Measurements from ENCODE around the gene MPRIP.
A peak's percentile ranks its signal among the peaks of the same experiment; 100 is the strongest.

Gene MPRIP

DNA sequence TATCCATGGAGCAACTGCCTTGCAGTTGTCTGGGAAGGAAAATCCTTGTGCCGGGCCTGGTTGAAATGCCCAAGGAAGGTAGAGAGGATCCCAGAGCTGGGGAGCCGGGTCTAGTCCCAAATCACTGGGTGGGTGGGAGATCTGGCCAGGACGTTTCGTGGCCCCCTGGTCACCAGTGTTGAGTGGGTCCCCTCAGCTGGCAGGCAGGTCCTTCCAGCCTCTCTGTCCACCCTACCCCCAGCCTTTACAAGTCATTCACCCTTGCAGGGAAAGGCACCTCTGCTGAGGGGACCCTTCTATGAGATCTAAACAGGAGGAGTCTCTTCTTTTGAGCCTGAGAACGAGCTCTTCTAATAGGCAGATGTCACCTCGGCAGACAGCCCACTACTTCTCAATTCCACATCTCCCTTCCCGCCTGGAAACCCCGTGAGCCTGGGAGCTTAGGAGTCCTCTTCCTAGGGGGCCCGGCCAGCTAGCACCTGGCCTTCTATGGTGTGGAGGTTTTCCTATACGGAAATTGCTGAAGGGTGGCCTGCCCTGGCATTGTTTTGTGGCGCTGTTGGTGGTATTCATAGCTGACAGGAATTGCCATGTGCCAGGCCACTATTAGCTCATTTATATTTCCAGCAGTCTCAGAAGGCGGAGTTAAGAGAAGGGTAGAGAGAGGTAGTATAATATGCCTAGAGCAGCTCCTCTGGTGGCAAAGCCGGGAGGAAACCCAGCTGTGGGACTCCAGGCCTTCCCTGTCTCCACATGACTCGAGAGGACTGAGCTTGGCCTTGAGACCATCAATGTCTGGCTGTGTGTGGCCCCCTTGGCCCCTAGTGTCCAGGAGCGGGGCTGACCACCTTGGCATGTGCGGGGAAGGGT is 13.3 kb downstream of the MPRIP start:
- CTCF ChIA-PET: no interaction called here

DNA sequence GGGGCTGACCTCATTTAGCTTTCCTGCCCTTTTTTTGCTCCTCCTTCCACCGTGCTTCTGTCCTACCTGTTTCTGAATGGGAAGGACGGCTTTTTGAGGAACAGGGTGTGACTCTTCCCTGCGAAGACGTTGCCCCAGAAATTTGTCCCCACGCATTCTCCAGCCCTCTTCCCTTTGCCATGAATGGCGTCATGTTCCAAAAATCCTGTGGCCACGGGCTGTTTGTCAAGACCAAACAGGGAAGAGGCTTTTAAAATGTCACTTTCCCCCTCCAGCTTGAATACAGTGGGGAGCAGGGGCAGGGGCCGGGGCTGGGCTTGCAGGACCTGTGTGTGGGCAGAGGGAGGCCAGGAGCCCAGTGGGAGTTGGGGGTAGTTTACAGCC is 13.9 kb downstream of the MPRIP start:
- TF ChIP-seq, protein P1, sequence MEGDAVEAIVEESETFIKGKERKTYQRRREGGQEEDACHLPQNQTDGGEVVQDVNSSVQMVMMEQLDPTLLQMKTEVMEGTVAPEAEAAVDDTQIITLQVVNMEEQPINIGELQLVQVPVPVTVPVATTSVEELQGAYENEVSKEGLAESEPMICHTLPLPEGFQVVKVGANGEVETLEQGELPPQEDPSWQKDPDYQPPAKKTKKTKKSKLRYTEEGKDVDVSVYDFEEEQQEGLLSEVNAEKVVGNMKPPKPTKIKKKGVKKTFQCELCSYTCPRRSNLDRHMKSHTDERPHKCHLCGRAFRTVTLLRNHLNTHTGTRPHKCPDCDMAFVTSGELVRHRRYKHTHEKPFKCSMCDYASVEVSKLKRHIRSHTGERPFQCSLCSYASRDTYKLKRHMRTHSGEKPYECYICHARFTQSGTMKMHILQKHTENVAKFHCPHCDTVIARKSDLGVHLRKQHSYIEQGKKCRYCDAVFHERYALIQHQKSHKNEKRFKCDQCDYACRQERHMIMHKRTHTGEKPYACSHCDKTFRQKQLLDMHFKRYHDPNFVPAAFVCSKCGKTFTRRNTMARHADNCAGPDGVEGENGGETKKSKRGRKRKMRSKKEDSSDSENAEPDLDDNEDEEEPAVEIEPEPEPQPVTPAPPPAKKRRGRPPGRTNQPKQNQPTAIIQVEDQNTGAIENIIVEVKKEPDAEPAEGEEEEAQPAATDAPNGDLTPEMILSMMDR (conservative IDR thresholded peaks at IDR 0.05; ENCODE audit: low read depth): no peak
- DNase-seq (ENCODE audit: low spot score): no peak
- H3K27ac ChIP-seq: peak overlapping the region; percentile 65
- CTCF ChIA-PET: no interaction called here
- POLR2A ChIA-PET (ENCODE audit: low non-redundant PET): no interaction called here

More for the DNA sequence above, 13.3 kb downstream of the MPRIP start:
- H3K27ac ChIP-seq: peak overlapping the region; percentile 65
- POLR2A ChIA-PET (ENCODE audit: low non-redundant PET): no interaction called here
- DNase-seq (ENCODE audit: low spot score): no peak
- TF ChIP-seq, protein P1 (conservative IDR thresholded peaks at IDR 0.05; ENCODE audit: low read depth): no peak

DNA sequence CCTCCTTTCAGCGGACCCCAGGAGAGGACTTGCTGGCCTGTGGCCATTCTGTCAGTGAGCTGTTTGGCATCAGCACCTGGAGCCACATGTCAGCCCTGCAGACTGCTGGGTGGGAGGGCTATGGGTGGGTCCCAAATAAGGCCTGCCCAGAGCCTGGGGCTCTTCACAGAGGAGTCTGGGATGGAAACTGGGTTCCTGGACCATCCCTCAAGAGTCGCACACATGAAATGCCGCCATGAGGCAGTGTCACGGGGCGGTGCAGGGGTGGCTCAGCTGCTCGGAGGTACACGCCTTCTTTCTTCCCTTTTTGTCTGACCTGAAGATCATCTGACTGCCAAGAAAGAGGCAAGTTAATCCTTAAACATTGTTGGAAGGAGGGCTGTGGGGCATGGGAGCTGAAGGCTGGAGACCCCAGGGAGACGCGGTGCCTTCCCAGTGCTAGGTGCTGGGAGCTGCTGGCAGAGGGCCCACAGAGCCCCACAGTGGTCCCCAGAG is 14.8 kb downstream of the MPRIP start:
- DNase-seq (ENCODE audit: low spot score): no peak
- ChIA-PET POLR2A (ENCODE audit: low non-redundant PET) (no interaction called here), CTCF (no interaction called here)
- TF ChIP-seq, protein P1 (conservative IDR thresholded peaks at IDR 0.05; ENCODE audit: low read depth): no peak
- H3K27ac ChIP-seq: peak overlapping the region; percentile 52

DNA sequence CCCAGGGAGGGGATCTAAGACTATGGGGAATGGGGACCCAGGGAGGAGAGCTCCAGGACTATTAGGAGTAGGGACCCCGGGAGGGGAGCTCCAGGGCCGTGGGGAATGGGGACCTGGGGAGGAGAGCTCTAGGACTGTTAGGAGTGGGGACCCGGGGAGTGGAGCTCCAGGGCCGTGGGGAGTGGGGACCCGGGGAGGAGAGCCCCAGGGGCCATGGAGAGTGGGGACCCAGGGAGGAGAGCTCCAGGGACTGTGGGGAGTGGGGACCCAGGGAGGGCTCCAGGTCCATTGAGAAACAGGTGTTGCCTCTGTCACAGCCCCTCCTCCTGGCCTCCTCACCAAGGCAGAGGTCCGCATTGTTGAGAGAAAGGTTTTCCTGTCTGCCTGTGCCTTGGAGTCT is 16.0 kb downstream of the MPRIP start:
- ChIA-PET POLR2A (ENCODE audit: low non-redundant PET) (no interaction called here), CTCF (interaction anchor here (0.7 kb wide), 1 partner anchor 25 kb away, joined by 4 read pairs; no protein-coding TSS in a partner anchor)
- no peak for DNase-seq (ENCODE audit: low spot score)
- peak overlapping the region; percentile 50 for H3K27ac ChIP-seq
- TF ChIP-seq, protein P1 (conservative IDR thresholded peaks at IDR 0.05; ENCODE audit: low read depth): no peak

DNA sequence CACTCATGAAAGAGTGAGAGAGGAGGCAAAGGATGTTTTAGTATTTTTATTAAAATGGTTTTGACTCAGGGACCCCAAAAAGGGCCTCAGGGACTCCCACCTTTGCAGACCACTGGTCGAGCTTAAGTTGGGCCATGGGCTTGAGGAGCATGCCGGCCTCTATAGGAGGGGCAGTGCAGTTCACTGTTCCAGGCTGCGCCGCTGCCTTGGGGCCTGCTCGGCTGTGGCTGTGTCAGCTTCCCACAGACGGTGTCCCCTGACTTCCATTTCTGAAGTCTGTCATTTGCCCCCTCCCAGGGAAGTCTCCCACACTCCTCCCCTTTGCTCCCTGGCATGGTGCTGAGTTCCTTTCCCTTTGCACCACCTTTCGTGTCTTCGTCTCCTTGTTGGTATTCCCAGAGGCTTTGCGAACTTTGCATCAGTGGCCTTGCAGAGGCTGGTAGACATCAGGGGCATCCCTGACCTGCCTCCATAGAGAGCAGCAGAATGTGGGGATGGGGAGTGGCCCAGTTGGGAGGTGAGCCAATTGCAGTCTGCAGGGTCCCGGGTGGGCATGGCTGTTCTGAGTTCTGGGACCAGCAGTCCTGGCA is 17.1 kb downstream of the MPRIP start:
- CTCF ChIA-PET: no interaction called here
- H3K27ac ChIP-seq: peak overlapping the region; percentile 74
- DNase-seq (ENCODE audit: low spot score): no peak
- POLR2A ChIA-PET (ENCODE audit: low non-redundant PET): no interaction called here
- TF ChIP-seq, protein P1 (conservative IDR thresholded peaks at IDR 0.05; ENCODE audit: low read depth): no peak

DNA sequence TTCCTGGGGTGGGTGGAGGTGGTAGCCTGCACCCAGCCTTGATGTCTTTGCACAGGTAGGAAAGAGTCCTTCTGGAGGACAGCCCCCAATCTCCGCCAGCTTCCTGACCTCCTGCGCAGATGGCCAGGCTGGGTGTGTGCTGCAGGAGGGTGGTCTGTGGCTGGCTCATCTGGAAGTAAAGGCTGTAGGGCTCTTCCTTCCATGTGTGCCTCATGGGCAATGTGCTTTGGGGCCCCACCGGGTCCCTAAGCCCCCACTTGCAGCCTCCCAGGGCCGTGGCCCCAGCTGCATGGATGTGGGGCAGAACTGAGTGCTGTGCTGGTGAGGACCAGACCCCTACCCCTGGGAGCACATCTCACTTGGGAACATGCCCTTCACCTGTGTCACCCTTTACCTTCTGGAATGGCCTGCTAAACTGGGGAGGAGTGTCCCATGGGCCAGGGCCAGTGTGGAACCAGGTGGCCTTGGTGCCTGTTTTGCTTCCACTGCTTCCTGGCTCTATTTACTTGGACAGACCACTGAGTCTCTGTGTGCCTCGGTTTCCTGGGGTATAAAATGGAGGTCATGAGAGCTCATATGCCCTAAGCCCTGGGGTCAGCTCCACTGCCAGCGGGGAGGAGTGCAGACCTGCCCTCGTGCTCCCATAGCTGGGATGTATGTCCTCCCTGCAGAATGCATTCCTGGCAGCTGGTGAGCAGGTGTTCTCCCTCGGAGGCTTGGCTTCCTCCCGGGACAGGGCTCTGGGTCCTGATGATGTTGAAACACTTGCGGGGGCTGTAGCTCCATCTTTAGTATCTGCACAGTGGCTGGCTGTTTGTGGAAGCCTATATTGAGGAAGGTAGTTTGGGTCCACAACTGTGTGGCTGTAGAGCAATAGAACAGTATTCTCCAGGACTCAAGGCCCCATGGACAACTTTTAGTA is 18.0 kb downstream of the MPRIP start:
- DNase-seq (ENCODE audit: low spot score): no peak
- POLR2A ChIA-PET (ENCODE audit: low non-redundant PET): no interaction called here
- CTCF ChIA-PET: no interaction called here
- TF ChIP-seq, protein P1 (conservative IDR thresholded peaks at IDR 0.05; ENCODE audit: low read depth): no peak
- peak overlapping the region; percentile 74 for H3K27ac ChIP-seq
